Osteocyte (in vitro differentiated cells): Measurements from ENCODE around the gene PITPNM1. TPM values are rescaled to one million over a fixed set of nuclear protein-coding genes. Genes with fewer than 3 reads are reported as not detected.
A peak's percentile ranks its signal among the peaks of the same experiment; 100 is the strongest.

ENCODE experiments used
- DNase-seq: peaks from one replicate; pipeline ENCODE4 v3.0.0; 2021; ENCODE audit warnings: mixed read lengths; ENCODE audit not compliant: unreplicated experiment; ENCODE audit errors: extremely low spot score
- H3K27ac Mint-ChIP-seq: one replicate; pipeline ENCODE4 v1.8.0; 2021; ENCODE audit warnings: mild to moderate bottlenecking, mixed read lengths; ENCODE audit not compliant: unreplicated experiment
- H3K27me3 Mint-ChIP-seq: one replicate; pipeline ENCODE4 v1.8.0; 2021; ENCODE audit warnings: mixed read lengths; ENCODE audit not compliant: unreplicated experiment
- H3K36me3 Mint-ChIP-seq: one replicate; pipeline ENCODE4 v1.8.0; 2021; ENCODE audit warnings: mixed read lengths; ENCODE audit not compliant: unreplicated experiment
- H3K4me1 Mint-ChIP-seq: one replicate; pipeline ENCODE4 v1.8.0; 2021; ENCODE audit warnings: mixed read lengths; ENCODE audit not compliant: unreplicated experiment
- H3K4me3 Mint-ChIP-seq: one replicate; pipeline ENCODE4 v1.8.0; 2021; ENCODE audit warnings: mild to moderate bottlenecking, moderate library complexity, mixed read lengths; ENCODE audit not compliant: unreplicated experiment
- H3K9me3 Mint-ChIP-seq: one replicate; pipeline ENCODE4 v1.8.0; 2021; ENCODE audit warnings: mixed read lengths; ENCODE audit not compliant: unreplicated experiment
- total RNA-seq: library from RNA; stranded (reverse); gene quantifications from 2 replicates; pipeline ENCODE4 v1.2.1, GENCODE V29; 2021
- TF ChIP-seq, protein P1 (sequence below): fragments of 200-600 bp; sonication (generic); IDR thresholded peaks from 2 replicates; pipeline ENCODE4 v1.5.0; 2021; ENCODE audit warnings: antibody characterized with exemption, mild to moderate bottlenecking, moderate library complexity

Gene PITPNM1
- total RNA-seq, 1 donor from 2014 or later, result 46.9 TPM

GRCh38 chr11:67502328-67502979, 2.7 kb downstream of the PITPNM1 start:
- Mint-ChIP-seq H3K27me3 (no peaks in the 10 kb centered on the region), H3K36me3 (peaks cover 7% of the 10 kb centered on the region), H3K4me3 (peak overlapping the region; percentile 54), H3K9me3 (no peaks in the 10 kb centered on the region), H3K27ac (no peak overlapping the region), H3K4me1 (peaks cover 29% of the 10 kb centered on the region)
- no peak for DNase-seq
- TF ChIP-seq, protein P1, sequence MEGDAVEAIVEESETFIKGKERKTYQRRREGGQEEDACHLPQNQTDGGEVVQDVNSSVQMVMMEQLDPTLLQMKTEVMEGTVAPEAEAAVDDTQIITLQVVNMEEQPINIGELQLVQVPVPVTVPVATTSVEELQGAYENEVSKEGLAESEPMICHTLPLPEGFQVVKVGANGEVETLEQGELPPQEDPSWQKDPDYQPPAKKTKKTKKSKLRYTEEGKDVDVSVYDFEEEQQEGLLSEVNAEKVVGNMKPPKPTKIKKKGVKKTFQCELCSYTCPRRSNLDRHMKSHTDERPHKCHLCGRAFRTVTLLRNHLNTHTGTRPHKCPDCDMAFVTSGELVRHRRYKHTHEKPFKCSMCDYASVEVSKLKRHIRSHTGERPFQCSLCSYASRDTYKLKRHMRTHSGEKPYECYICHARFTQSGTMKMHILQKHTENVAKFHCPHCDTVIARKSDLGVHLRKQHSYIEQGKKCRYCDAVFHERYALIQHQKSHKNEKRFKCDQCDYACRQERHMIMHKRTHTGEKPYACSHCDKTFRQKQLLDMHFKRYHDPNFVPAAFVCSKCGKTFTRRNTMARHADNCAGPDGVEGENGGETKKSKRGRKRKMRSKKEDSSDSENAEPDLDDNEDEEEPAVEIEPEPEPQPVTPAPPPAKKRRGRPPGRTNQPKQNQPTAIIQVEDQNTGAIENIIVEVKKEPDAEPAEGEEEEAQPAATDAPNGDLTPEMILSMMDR, result no peak

DNA sequence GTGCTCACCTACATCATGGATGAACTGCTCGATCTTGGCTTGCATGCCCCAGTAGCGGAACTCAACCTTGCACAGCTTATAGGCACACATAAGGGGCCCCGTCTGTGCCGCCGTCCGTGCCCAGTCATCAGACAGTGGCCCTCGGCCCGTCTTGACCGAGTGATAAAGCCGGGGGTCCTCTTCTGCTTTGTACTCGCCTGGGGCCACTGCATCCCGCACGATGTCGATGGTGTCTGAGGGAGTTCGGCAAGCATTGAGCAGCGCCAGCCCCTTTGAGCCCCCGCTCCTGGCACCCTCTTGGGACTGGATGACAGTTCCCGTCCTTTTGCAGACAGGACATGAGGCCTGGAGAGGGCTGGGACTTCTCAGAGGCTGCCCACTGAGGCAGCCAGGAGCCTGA, 3.3 kb downstream of the PITPNM1 start:
- H3K27ac Mint-ChIP-seq, result no peak overlapping the region
- H3K4me1 Mint-ChIP-seq, result peaks cover 23% of the 10 kb centered on the region
- no peaks in the 10 kb centered on the region for H3K9me3 Mint-ChIP-seq
- no peak for DNase-seq
- peaks cover 7% of the 10 kb centered on the region for H3K36me3 Mint-ChIP-seq
- H3K27me3 Mint-ChIP-seq, result no peaks in the 10 kb centered on the region
- TF ChIP-seq, protein P1, result no peak
- no peak overlapping the region for H3K4me3 Mint-ChIP-seq

- DNase-seq, result no peak
- TF ChIP-seq, protein P1, result no peak
- peaks cover 7% of the 10 kb centered on the region for H3K36me3 Mint-ChIP-seq
- H3K27me3 Mint-ChIP-seq, result no peaks in the 10 kb centered on the region
- no peaks in the 10 kb centered on the region for H3K9me3 Mint-ChIP-seq
- H3K27ac Mint-ChIP-seq, result no peak overlapping the region
- no peak overlapping the region for H3K4me3 Mint-ChIP-seq
- peaks cover 17% of the 10 kb centered on the region for H3K4me1 Mint-ChIP-seq
These were observed 4.1 kb downstream of the PITPNM1 start for GRCh38 chr11:67500831-67501715.

GRCh38 chr11:67500484-67500821, 4.7 kb downstream of the PITPNM1 start:
- no peak for DNase-seq
- Mint-ChIP-seq H3K4me1 (peaks cover 11% of the 10 kb centered on the region), H3K9me3 (no peaks in the 10 kb centered on the region), H3K36me3 (peaks cover 7% of the 10 kb centered on the region), H3K4me3 (no peak overlapping the region), H3K27me3 (no peaks in the 10 kb centered on the region), H3K27ac (no peak overlapping the region)
- TF ChIP-seq, protein P1, result no peak

GRCh38 chr11:67499808-67500483, 5.2 kb downstream of the PITPNM1 start:
- no peak overlapping the region for H3K4me3 Mint-ChIP-seq
- H3K27ac Mint-ChIP-seq, result no peak overlapping the region
- H3K27me3 Mint-ChIP-seq, result no peaks in the 10 kb centered on the region
- TF ChIP-seq, protein P1, result no peak
- H3K9me3 Mint-ChIP-seq, result no peaks in the 10 kb centered on the region
- H3K4me1 Mint-ChIP-seq, result peaks cover 10% of the 10 kb centered on the region
- DNase-seq, result no peak
- peaks cover 7% of the 10 kb centered on the region for H3K36me3 Mint-ChIP-seq
